ENCODE measurements around the gene XCR1. TPM values are rescaled to one million over a fixed set of nuclear protein-coding genes. Genes with fewer than 3 reads are reported as not detected.

Gene XCR1
- total and polyA plus RNA-seq, 12 donors: 0.01 to 0.72 (median 0.09) TPM; not detected in 7

DNA sequence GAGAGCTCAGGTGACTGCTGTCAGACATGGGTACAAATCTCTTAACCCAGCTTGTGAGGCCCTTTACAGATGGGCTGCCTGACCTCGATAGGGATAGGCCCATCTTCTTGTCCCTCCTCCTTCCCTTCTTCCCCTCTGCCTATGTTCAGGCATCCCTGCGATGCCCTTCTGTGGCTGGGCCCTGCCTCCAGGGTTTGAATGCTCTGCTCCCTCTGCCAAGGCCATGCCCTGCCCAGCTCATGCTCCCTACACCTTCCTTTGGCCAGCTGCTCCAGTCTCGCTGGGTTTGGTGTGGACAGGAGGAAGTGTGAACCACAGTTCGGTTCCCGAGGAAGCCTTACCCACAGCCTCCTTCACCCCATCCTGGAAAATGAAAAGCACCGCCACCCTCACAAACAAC lies 35.9 kb downstream of the XCR1 start:
- Histone ChIP-seq H3K27me3 (no peaks in the 10 kb centered on the region), H3K9me3 (no peaks in the 10 kb centered on the region), H3K27ac (peak overlapping the region in 9 of 10 donors; percentile 73 to 99 (median 94)), H3K36me3 (no peaks in the 10 kb centered on the region), H3K4me1 (peaks cover 24 to 93% (median 89%) of the 10 kb centered on the region in 9 donors), H3K4me3 (no peak overlapping the region)
- TF ChIP-seq, protein P1, sequence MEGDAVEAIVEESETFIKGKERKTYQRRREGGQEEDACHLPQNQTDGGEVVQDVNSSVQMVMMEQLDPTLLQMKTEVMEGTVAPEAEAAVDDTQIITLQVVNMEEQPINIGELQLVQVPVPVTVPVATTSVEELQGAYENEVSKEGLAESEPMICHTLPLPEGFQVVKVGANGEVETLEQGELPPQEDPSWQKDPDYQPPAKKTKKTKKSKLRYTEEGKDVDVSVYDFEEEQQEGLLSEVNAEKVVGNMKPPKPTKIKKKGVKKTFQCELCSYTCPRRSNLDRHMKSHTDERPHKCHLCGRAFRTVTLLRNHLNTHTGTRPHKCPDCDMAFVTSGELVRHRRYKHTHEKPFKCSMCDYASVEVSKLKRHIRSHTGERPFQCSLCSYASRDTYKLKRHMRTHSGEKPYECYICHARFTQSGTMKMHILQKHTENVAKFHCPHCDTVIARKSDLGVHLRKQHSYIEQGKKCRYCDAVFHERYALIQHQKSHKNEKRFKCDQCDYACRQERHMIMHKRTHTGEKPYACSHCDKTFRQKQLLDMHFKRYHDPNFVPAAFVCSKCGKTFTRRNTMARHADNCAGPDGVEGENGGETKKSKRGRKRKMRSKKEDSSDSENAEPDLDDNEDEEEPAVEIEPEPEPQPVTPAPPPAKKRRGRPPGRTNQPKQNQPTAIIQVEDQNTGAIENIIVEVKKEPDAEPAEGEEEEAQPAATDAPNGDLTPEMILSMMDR (IDR thresholded peaks at IDR 0.05): no peak
- ATAC-seq: peak in 2 of 8 donors; percentile 9 to 20
- intact Hi-C loops (cut with DNase I): loop anchor here in 1 of 10 donors (10.0 kb wide), 1 partner anchor 73 kb away; no protein-coding TSS in a partner anchor
- DNase-seq: peak in 1 of 2 donors; percentile 30
- WGBS, 2 donors: 34 to 68% methylated on average over 6 of the region's 6 CpGs

DNA sequence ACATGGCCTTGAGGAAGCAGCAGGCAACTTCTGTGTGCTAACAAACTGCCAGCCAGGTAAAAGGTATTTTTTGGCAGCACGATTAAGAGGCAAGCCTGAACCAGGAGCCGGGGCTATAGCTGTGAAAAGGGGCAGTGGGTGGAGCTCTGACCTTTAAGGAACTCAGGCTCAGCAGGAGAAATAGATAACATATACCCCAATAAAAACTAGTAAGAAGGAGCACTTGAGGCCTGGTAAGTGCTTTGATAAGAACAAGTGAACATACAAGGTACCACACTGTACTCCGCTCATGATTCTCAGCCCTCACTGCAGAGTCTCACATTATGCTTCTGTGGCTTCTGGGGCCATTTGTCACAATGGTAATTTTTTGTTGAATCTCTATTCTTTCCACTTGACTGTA lies 37.1 kb downstream of the XCR1 start:
- Histone ChIP-seq H3K4me3 (no peak overlapping the region), H3K27me3 (no peaks in the 10 kb centered on the region), H3K27ac (peak overlapping the region in 9 of 10 donors; percentile 42 to 99 (median 94)), H3K4me1 (peaks cover 33 to 98% (median 95%) of the 10 kb centered on the region in 9 donors), H3K9me3 (no peaks in the 10 kb centered on the region), H3K36me3 (peaks cover 0 to 1% (median 0%) of the 10 kb centered on the region in 9 donors)
- intact Hi-C loops (cut with DNase I): loop anchor here in 1 of 10 donors (10.0 kb wide), 1 partner anchor 75 kb away; no protein-coding TSS in a partner anchor
- 46 to 50% methylated on average over 3 of the region's 3 CpGs for WGBS, 2 donors
- DNase-seq: no peak
- no peak for ATAC-seq
- TF ChIP-seq, protein P1 (IDR thresholded peaks at IDR 0.05): no peak

DNA sequence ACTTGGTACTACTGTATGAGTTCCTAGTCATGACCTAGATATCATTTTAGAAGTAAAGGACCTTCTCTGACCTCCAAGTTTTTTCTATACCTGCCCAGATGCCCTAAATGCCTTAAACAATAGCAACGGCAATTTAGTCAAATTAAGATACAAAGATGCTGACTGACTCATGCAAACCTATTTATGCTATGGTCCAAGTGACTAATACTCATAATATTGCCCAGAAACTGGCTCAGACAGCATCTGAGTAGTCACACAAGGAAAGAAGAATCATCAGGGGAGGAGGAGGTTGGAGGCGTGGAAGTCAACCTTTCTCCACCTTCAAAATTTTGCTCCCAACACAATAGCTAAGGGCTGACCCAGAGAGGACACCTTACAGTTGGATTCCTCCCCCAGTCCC lies 38.5 kb downstream of the XCR1 start:
- DNase-seq (no peak), ATAC-seq (no peak)
- TF ChIP-seq, protein P1 (IDR thresholded peaks at IDR 0.05): no peak
- WGBS, 2 donors: 72 to 82% methylated on average over 2 of the region's 2 CpGs
- H3K4me1 ChIP-seq: peaks cover 39 to 100% (median 99%) of the 10 kb centered on the region in 9 donors
- H3K27me3 ChIP-seq: no peaks in the 10 kb centered on the region
- H3K9me3 ChIP-seq: no peaks in the 10 kb centered on the region
- H3K36me3 ChIP-seq: peaks cover 0 to 15% (median 0%) of the 10 kb centered on the region in 9 donors
- H3K27ac ChIP-seq: peak overlapping the region in 9 of 10 donors; percentile 42 to 99 (median 94)
- no peak overlapping the region for H3K4me3 ChIP-seq
- intact Hi-C loops (cut with DNase I): loop anchor here in 1 of 10 donors (5.0 kb wide), 1 partner anchor 78 kb away; no protein-coding TSS in a partner anchor

DNA sequence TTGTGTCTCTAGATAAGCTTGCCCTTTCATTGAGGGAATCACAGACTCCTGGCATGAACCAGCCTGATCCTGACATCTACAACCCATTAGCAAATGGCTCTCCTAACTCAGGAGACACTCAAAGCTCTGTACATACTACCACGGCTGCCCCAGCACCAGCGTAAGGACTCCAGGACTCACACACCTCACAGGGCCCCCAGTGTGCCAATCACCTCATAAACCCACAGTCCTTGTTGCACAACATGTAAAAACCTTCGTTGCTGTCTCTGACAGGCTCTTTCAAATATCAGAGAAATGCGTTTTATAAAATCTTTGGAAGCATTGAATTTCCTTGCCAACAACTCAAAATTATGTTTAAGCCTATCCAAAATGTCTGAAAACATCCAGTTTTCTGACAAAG lies 38.9 kb downstream of the XCR1 start:
- Histone ChIP-seq H3K27me3 (no peaks in the 10 kb centered on the region), H3K4me3 (no peak overlapping the region), H3K4me1 (peaks cover 42 to 100% (median 99%) of the 10 kb centered on the region in 9 donors), H3K27ac (peak overlapping the region; percentile 79 to 99 (median 92)), H3K9me3 (no peaks in the 10 kb centered on the region), H3K36me3 (peaks cover 0 to 19% (median 2%) of the 10 kb centered on the region in 9 donors)
- DNase-seq (no peak), ATAC-seq (peak in 1 of 8 donors; percentile 1)
- intact Hi-C loops (cut with DNase I): loop anchor here in 1 of 10 donors (5.0 kb wide), 1 partner anchor 79 kb away; no protein-coding TSS in a partner anchor
- 54 to 62% methylated on average over 4 of the region's 4 CpGs for WGBS, 2 donors
- TF ChIP-seq, protein P1 (IDR thresholded peaks at IDR 0.05): no peak
